Measurements from ENCODE around the gene SSTR3. TPM values are rescaled to one million over a fixed set of nuclear protein-coding genes. Genes with fewer than 3 reads are reported as not detected.

The SSTR3 gene
- total RNA-seq, 1 donor from 2014 or later = not detected

DNA sequence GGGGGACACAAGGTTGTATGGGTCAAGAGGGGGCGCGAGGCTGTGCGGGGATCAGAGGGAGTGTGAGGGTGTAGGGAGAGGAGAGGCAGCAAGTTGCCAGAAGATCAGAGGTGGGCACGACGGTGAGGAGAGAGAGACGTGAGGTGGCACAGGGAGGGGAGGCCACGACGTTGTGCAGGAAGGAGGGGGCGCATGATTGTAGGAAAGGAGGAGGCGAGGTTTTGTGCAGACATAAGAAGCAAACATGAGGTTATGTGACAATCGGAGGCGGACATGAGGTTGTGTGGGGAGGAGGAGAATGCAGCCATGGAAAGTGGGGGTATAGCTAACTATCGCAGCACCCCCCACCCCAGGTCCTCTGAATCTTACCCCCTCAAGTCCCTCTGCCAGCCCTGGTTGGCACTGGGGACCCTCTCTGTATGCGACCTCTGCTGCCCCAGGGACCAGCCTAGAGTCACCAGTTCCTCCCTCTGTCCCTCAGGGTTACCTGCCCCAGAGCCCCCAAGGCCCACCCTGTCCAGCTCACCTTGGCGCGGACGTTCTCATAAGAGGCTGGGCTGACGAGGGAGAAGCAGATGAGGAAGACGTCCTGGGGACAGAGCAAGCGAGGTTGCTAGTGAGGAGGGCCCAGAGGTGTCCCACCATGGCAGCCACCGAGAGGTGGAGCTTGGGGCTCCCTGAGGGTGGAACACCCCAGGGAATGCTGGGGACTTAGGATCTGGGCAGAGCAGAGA lies 19.3 kb upstream of the SSTR3 start:
- DNase-seq (no peak), ATAC-seq (ENCODE audit: poor library complexity) (no peak)
- intact Hi-C loops (cut with DNase I) = no loop called here

DNA sequence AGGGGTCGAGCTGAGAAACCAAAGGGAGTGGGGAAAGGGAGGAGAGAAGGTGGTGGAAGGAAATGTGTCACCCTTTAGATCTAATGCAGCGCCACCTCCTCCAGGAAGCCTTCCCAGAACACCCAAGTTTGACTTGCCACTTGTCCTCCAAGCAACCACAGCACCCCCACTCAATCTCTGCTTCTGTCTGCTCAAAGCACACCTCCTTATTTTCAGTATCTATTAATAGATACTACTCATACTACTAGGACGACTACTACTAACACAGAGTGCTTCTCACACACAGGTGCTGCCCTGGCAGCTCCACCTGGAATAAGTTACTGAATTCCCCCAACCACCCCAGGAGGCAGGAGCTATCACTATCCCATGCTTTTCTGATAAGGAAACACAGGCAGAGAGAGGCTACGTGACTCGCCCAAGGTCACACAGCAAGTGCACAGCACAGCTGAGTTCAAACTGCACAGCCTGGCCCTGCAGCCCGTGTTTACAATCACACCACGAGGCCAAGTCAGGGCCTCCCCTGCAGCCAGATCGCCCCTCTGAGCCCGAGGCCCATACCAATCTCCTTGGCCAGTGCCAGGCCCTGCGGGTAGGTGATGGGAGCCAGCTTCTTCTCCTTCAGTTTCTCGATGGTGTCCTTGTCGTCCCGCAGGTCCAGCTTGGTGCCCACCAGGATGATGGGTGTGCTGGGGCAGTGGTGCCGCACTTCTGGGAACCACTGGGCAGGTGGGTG lies 18.6 kb upstream of the SSTR3 start:
- intact Hi-C loops (cut with DNase I) = no loop called here
- DNase-seq (no peak), ATAC-seq (ENCODE audit: poor library complexity) (no peak)

DNA sequence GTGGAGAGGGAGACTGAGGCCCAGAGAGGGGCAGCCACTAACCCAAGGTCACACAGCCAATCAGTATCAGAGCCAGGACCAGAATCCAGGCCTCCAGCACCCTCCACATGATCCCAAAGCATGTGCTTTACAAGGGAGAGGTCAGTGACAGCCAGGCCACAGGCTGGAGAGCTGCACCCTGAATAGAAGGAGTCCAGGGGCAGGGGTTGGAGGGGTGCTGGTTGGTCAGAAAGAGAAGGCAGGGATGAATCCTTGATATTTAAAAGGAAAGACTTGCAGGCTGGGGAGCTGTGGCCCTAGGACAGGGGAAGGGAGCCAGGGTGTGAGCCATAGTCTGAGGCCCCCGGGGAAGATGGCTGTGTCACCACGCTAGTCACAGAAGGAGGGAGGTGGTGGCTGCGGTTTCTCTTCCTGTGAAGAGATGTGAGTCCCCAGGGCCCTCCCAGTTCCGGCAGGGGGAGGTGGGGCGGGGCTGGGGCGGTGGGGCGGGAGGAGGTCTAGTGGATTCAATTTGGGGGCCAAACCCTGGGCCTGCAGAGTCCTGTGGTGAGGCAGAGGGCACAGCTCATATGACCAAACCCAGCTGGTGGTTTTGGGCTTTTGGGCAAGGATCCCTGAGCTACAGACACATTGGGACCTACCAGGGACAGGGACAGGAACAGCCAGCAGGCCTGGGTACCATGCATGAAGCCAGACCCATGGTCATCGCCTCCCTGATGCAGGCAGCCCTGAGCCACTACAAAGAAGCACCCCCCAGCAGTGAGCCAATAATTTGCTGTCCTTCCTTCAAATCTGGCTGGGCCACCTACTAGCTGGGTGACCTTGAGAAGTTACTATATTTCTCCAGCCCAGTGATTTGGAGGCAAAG lies 17.8 kb upstream of the SSTR3 start:
- ATAC-seq (ENCODE audit: poor library complexity) = peak; percentile 71
- peak; percentile 66 for DNase-seq
- intact Hi-C loops (cut with DNase I) = no loop called here

DNA sequence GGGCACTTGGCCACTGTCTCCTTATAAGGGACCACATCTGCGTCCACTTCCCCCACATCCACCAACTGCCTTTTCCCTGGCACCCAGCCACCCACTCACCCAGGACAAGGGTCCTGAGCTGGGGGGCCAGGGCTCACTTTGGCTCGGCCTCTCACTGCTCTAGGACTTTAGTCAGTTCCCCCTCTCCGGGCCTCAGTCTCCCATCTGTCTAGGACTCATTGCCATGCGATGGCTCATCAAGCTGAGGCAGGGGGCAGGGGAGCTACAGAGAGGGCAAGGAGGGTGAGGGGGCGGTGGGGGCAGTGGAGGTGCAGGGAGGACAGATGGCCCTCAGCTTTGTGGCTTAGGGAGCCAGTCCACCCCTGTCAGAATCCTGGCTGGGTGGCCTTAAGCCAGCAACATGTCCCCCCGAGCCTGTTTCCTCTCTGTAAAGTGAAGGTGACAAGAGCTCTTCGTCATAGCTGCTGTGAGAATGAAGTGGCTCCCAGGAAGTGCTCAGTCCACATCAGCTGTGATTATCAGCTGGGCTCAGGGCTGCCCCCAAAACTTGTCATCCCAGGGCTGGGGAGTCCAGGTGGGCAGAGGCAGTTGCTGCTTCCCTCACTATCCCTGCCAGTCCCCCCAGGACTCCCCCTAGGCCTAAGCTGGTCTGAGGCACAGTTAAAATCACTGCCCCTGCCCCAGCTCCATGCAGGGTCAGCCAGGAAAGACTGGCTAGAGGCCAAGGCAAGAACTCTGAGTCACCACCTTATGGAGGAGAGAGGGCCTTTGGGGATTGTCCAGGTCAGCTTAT lies 16.9 kb upstream of the SSTR3 start:
- ATAC-seq (ENCODE audit: poor library complexity) (no peak), DNase-seq (no peak)
- intact Hi-C loops (cut with DNase I) = no loop called here

- intact Hi-C loops (cut with DNase I) = no loop called here
- peak; percentile 51 for ATAC-seq (ENCODE audit: poor library complexity)
- DNase-seq = peak; percentile 60
These were observed 16.1 kb upstream of the SSTR3 start for GRCh38 chr22:37228106-37229011.

- no peak for ATAC-seq (ENCODE audit: poor library complexity)
- intact Hi-C loops (cut with DNase I) = no loop called here
- DNase-seq = no peak
These were observed 14.2 kb upstream of the SSTR3 start for GRCh38 chr22:37226514-37226913.

GRCh38 chr22:37226087-37226486 lies 13.8 kb upstream of the SSTR3 start:
- ATAC-seq (ENCODE audit: poor library complexity) = no peak
- intact Hi-C loops (cut with DNase I) = no loop called here
- no peak for DNase-seq

DNA sequence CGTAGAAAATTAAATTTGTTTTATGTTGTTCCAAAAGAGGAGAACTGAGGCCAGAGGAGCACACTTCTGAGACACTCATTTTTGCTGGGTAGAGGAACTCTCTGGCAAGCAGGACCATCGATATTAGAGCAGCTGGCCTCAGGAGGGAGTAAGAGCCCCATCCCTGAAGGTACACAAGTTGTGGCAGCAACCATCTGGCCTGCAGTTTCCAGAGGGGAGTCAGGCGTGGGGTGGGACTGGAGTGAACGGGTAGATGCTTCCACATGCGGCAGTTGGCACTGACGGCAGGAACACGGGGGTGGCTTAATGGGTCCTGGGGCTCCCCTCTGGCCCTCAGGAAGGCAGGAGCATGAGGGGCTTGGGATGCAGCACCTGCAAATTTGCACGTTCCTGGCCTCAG lies 13.2 kb upstream of the SSTR3 start:
- intact Hi-C loops (cut with DNase I) = no loop called here
- no peak for ATAC-seq (ENCODE audit: poor library complexity)
- DNase-seq = no peak

DNA sequence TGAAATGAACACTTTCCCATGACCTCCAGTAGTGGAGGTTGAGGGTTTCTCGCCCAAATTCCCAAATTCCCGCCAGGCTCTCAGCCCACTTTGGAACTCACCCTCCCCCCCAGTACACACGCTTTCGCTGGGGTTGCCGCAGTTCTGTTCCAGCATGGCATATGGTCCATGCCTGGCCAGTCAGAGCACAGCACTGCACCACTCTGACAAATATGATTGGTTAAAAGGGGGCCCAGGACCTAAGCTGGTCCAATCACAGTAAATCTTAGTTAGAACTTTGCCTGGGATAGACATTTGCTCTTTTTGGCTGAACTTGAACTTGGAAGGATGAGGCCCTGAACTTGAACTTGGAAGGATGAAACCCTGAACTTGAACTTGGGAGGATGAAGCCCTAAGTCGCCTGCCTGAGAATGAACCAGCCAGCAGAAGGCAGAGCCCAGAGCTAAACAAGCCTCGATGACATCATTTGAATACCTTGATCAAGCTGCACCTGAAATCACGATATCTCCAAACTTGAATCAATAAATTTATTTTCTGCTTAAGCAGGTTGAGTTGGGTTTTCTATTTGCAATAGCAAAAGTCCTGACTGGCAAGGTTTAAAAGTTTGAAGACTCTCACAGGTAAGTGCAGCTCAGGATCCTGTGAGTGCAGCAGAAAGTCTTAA lies 12.6 kb upstream of the SSTR3 start:
- no peak for ATAC-seq (ENCODE audit: poor library complexity)
- intact Hi-C loops (cut with DNase I) = no loop called here
- no peak for DNase-seq

- intact Hi-C loops (cut with DNase I) = no loop called here
- no peak for DNase-seq
- no peak for ATAC-seq (ENCODE audit: poor library complexity)
These were observed 11.8 kb upstream of the SSTR3 start for GRCh38 chr22:37223965-37224551.

DNA sequence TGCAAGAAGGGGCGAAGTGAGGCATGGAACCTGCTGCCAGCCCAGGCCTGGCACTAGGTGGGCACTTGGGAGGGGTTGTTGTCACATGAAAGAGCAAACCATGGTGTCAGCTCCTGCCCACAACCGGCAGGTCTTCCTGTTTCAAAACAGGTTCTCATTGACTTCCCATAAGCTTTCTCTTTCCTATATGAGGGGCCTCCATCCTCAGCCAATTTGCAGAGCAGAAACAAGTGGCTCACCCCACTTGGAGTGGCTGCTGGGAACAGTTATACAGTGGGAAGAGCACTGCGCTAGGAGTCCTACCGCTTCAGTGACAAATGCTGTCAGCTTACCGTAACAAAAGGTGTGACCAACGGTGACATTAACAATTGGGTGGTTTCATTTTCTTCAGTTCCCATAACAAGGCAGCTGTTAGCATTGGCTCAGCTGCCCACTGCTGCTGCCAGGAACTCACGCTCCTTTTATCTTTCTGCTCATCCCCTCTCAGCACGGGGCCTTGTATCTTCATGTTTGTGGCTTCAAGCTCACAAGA lies 10.2 kb upstream of the SSTR3 start:
- ATAC-seq (ENCODE audit: poor library complexity) = no peak
- intact Hi-C loops (cut with DNase I) = no loop called here
- no peak for DNase-seq

DNA sequence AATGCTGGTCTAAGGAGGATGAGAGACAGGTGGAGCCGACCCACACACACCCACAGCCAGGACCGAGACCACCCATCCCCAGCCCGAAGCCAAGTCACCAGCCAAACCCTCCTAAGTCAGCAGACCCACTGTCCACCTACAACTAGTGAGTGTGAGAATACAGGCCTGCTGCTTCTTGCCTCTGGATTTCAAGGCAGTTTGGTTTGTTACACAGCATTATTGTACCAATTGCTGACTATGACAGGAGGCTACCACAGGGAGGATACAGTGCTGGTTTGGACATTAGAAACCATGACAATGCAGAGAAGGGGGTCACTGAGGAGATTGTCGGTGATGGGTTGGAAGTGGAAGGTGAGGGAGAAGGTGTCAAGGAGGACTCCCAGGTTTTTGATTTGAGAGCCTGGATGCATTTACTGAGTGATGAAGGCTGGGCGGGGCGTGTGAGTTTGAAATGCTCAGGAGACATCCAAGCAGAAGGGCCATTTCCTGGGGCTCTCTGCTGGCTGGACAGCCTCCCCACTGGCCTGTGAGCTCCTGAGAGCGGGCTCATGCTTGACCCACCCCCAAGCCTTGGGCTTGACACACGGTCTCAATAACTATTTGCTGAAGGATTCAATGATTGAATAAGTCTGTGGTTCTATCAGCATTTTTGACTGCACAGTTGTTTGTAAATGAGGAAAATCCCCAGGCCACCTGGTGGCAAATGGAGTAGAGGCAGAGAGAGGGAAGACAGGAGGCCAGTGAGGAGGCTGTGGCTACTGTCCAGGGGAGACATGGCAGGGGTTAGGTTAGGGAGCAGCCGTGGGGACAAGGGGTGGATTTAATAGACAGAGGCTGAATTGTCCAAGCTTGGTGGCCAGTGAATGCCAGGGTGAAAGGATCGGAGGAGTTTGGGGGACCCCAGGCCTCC lies 9.4 kb upstream of the SSTR3 start:
- DNase-seq = peak; percentile 16
- intact Hi-C loops (cut with DNase I) = no loop called here
- ATAC-seq (ENCODE audit: poor library complexity) = no peak

- DNase-seq = no peak
- no peak for ATAC-seq (ENCODE audit: poor library complexity)
- intact Hi-C loops (cut with DNase I) = no loop called here
These were observed 8.3 kb upstream of the SSTR3 start for GRCh38 chr22:37220543-37220981.

DNA sequence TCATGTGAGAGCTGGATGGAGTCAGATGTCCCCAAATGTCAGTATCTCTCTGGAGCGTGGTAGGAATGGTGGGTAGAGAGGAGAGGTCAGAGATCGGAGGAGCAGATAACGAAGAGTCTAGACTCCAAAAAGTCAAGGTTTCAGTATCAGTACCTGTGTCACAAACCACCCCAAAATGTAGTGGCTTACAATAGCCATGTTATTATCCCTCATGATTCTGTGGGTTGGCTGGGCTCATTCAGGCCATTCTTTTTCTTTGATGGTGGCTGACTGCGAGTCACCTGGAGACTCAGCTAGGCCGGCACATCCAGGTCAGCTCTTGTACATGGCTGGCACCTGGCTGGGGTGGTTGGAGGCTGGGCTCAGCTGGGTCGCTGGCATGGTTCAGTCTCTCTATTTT lies 7.3 kb upstream of the SSTR3 start:
- peak; percentile 9 for DNase-seq
- intact Hi-C loops (cut with DNase I) = no loop called here
- ATAC-seq (ENCODE audit: poor library complexity) = no peak

- intact Hi-C loops (cut with DNase I) = no loop called here
- DNase-seq (no peak), ATAC-seq (ENCODE audit: poor library complexity) (no peak)
These were observed 6.6 kb upstream of the SSTR3 start for GRCh38 chr22:37218771-37219411.

Data from Right ventricle myocardium superior (tissue), 1 donor.